GM21515 (cell line): ENCODE results near the gene PSME2.

ENCODE experiments used
- ATAC-seq: cut with Tn5 transposase; IDR thresholded peaks from one replicate; pipeline ENCODE4 v1.9.1; 2021; ENCODE audit not compliant: unreplicated experiment

The PSME2 gene

DNA sequence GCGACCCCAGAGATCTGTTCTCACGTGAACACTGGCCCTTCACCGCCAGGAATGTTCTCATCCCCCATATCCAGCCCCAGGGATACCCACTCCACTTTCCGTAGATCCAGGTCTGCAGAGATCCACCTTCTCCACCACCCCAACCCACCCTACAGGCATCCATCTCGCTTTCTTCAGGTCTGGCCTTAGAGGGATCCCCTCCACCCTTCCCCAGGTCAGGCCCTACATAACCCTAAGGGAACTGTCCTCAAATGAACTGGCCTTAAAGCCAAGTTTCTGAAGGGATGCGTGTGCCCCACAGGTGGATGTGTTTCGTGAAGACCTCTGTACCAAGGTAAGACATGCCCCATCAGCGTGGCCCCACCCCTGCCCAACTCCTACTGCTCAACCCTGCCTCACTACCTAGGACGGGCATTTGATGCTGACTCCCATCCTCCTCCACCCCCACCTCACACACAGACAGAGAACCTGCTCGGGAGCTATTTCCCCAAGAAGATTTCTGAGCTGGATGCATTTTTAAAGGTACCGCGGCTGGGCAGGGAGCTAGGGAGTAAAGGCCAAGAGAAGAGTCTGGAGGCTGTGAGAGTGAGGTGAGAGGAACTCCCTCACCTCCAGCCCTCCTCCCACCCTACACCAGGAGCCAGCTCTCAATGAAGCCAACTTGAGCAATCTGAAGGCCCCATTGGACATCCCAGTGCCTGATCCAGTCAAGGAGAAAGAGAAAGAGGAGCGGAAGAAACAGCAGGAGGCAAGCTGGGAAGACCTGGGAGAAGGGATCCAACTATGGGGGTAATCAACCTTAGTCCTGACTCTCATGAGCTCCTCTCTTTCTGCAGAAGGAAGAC, 9.5 kb downstream of the PSME2 start:
- ATAC-seq = no peak

DNA sequence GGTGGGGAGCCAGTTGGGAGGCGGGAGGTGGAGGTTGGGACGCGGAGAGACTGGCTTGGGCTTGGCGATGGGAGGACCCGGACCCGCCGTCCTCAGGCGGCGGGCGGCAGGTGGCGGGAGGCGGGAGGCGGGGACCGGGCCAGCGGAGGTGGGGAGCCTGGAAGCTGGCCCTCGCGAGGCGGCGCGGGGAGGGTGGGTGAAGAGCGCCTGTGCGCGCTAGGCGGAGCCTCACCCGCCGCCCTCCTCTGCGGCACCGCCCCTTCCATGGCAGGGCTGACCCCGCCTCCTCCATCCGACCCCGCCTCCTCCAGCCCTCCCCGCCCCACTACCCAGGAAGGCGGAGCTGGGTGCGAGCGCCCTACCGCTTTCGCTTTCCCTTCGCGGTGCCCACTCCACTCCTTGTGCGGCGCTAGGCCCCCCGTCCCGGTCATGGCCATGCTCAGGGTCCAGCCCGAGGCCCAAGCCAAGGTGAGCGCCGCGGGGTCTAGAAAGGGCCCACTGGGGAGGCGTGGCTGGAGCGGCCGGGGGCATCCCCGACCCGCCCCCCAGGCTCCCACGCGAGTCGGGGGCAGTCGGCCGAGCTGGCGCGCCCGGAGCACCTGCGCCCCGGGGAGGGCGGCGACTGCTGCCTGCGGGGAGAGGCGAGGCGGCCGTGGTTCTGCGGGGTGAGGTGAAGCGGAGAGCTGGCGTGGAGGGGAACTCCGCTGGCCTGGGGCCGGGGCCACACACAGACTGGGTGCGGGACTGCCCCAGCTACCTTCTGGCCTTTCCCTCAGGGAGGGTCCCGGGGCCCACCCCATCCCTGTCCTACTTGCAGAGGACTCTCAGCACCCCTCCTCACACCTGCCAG, 10.4 kb downstream of the PSME2 start, which contains the start of gene PSME1:
Gene PSME1 (plus strand): TSS at position 361 of the 850 bp plus-strand sequence. CDS start 69 bp downstream, at position 430.
- peak; percentile 79 for ATAC-seq

DNA sequence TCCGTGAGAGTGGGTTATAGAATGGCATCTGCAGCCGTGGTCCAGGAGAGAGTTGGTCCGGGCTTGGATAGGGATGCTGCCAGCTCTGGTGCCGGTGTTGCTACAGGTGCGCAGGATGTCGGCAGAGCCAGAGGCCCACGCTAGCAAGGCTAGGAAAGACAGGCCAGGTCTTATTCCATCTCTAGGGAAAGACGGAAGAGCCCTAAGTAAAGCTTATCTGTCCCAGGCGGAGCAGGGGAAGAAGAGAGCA, 10.9 kb downstream of the PSME2 start:
- ATAC-seq = peak; percentile 4

DNA sequence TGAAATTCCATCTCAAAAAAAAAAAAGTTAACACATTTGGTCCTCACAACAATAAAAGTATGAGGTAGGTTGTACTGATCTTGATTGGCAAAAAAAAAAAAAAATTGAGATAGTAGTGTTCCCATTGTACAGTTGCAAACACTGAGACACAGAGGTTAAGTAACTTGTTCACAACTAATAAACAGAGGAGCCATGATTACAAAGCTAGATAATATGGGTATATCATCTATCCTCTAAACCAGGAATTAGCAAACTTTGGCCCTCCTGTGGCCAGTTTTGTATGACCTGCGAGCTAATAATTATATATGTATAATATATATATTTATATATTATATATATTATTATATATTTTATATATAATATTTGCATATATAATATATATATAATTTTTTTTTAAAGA, 12.7 kb downstream of the PSME2 start:
- no peak for ATAC-seq

- no peak for ATAC-seq
These were observed 13.4 kb downstream of the PSME2 start for GRCh38 chr14:24132976-24133375.

- ATAC-seq = no peak
These were observed 14.2 kb downstream of the PSME2 start for GRCh38 chr14:24132061-24132685.

GRCh38 chr14:24131549-24131966, 14.9 kb downstream of the PSME2 start:
- no peak for ATAC-seq

GRCh38 chr14:24130717-24131548, 15.5 kb downstream of the PSME2 start:
- no peak for ATAC-seq

DNA sequence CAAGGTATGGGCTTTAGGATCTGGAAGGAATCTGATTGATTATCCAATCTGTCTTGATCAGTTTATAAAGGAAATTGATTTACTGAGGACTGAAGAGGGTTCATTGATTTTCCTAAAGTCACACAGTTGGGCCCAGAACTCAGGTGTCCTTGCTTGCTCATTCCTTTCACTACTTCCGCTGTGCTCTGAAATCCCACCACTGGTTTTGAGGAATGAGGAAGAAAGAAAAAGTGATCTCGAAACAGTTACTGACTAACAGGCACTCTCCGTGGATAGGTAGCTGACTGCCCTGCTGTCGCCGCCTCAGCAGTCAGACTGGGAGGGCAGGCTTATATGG, 16.1 kb downstream of the PSME2 start, which contains the start of gene FITM1:
Gene FITM1 (plus strand): TSS at position 280 of the 337 bp plus-strand sequence. CDS start 905 bp downstream, outside the sequence.
- ATAC-seq = no peak

DNA sequence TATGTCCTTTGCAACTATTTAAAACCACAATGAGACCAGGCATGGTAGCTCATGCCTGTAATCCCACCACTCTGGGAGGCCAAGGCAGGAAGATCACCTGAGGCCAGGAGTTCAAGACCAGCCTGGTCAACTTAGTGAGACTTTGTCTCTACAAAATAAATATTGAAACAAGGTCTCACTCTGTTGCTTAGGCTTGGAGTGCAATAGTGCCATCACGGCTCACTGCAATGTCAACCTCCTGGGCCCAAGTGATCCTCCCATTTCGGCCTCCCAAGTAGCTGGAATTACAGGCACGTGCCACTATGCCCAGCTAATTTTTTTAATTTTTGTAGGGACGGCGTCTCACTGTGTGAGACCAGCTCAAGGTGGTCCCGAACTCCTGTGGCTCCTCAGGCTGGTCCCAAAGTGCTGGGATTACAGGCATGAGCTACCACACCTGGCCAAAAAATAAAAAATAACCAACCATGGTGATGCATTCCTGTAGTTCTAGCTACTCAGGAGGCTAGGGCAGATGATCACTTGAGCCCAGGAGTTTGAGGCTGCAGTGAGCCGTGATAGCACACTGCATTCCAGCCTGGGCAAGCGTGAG, 16.9 kb downstream of the PSME2 start:
- no peak for ATAC-seq

DNA sequence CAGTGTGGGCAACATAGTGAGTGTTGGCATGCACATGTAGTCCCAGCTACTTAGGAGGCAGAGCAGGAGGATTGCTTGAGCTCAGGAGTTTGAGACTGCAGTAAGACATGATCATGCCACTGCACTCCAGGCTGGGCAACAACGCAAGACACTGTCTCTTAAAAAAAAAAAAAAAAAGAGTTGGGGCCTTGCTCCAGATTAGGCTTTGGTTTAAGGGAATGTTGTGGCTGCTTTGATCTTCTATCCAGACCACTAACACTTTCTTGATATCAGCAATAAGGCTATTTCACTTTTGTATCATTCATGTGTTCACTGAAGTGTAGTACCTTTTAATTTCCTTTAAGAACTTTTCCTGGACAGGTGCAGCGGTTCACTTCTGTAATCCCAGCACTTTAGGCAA, 18.7 kb downstream of the PSME2 start:
- no peak for ATAC-seq

DNA sequence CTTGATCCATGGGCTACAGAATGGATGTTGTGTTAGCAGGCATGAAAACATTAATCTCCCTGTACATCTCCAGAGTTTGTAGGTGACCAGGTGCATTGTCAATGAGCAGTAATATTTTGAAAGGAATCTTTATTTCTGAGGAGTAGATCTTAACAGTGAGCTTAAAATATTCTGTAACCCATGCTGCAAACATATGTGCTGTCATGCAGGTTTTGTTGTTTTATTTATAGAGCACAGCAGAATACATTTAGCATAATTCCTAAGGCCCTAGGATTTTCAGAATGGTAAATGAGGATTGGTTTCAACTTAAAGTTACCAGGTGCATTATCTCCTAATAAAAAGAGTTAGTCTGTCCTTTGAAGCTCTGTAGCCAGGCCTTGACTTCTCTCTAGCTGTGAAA, 19.5 kb downstream of the PSME2 start:
- no peak for ATAC-seq

GRCh38 chr14:24123424-24124417, 22.7 kb downstream of the PSME2 start:
- ATAC-seq = no peak

- ATAC-seq = no peak
These were observed 23.5 kb downstream of the PSME2 start for GRCh38 chr14:24122898-24123297.

GRCh38 chr14:24122416-24122815, 24.0 kb downstream of the PSME2 start:
- ATAC-seq = no peak

DNA sequence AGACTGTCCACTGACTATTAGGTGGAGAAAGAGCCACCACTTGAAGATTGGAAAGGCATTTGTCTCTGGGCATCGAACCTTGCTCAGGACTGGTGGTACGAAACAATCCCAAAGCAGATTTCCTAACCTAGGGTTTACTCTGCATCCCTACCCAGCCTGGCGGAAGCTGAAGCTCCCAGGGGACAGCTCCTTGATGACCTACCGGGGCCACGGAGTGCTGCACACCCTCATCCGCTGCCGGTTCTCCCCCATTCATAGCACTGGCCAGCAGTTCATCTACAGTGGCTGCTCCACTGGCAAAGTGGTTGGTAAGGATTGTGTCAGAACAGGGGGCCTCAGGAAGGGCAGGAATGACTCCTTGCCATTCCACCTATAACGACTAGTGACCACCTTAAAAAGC, 25.2 kb downstream of the PSME2 start:
- no peak for ATAC-seq

DNA sequence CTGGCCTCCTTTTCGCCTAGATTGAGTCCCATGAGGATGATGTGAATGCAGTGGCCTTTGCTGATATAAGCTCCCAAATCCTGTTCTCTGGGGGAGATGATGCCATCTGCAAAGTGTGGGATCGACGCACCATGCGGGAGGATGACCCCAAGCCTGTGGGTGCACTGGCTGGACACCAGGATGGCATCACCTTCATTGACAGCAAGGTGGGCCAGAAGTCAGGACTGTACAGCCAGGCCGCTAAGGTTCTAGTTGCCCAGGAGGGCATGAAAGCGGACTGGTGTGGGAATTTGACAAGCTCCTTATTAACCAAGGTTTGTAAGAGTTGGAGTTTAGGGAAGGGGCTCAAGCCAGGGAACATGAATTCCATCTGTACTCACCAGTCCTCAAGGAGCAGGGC, 26.7 kb downstream of the PSME2 start:
- no peak for ATAC-seq

DNA sequence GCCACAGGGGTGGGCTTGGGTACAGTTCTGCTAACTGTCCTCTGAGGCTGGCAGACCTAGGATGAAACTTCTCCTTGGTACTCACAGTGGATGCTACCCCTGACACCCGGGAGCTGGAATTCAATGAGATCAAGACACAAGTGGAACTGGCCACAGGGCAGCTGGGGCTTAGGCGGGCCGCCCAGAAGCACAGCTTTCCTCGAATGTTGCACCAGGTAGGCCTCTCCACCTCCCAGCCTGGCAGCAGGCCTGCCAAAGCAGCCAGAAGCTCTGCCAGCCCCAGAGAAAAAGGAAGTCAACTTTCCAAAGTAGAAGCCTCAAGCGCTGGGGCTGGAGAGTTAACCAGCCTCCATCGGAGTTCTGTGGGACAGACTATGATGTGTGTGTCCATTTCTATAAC, 29.2 kb downstream of the PSME2 start:
- no peak for ATAC-seq

GRCh38 chr14:24116128-24116814, 30.1 kb downstream of the PSME2 start:
- no peak for ATAC-seq
